ENCODE results near the gene MYBPC1. TPM values are rescaled to one million over a fixed set of nuclear protein-coding genes. Genes with fewer than 3 reads are reported as not detected.

Gene MYBPC1
- total and polyA plus RNA-seq, 7 donors: 1,084 to 7,509 (median 4,088) TPM

Other genes starting within 250 kb of the MYBPC1 start
- gene ARL1, start 187.2 kb upstream of the MYBPC1 start, total RNA-seq: 10 to 100 TPM; 49.6 to 73.1 (median 67.1) TPM
- 10 to 100 TPM; 41.2 to 56.4 (median 46.2) TPM for gene ARL1, start 187.2 kb upstream of the MYBPC1 start, polyA plus RNA-seq
- under 1 TPM in 1 of 4 donors, not detected in 3; 0.32 TPM for gene SPIC, start 119.6 kb upstream of the MYBPC1 start, total RNA-seq
- gene SPIC, start 119.6 kb upstream of the MYBPC1 start, polyA plus RNA-seq: not detected
- gene CHPT1, start 102.7 kb downstream of the MYBPC1 start, total RNA-seq: 10 to 100 TPM; 17.9 to 31.3 (median 20.7) TPM
- gene CHPT1, start 102.7 kb downstream of the MYBPC1 start, polyA plus RNA-seq: 10 to 100 TPM; 20.7 to 38.9 (median 29.8) TPM
- gene SYCP3, start 144.5 kb downstream of the MYBPC1 start, total RNA-seq: under 1 TPM in 1 of 4 donors, not detected in 3; 0.28 TPM
- gene SYCP3, start 144.5 kb downstream of the MYBPC1 start, polyA plus RNA-seq: under 1 TPM in 2 of 3 donors, not detected in 1; 0.04 to 0.23 TPM
- gene GNPTAB, start 236.0 kb downstream of the MYBPC1 start, total RNA-seq: 10 to 100 TPM; 14.3 to 36.1 (median 19.9) TPM
- gene GNPTAB, start 236.0 kb downstream of the MYBPC1 start, polyA plus RNA-seq: 10 to 100 TPM; 10.3 to 17.5 (median 11.5) TPM